ENCODE results near the gene VILL.
"Not testable (repeated sequence)": the region's sequence is repeated elsewhere in the genome, so short reads cannot be mapped to it uniquely, and the experiment has no call there.

VILL gene

GRCh38 chr3:37986479-37987314 is 3.9 kb upstream of the VILL start:
- DNase-seq (ENCODE audit: low spot score), result no peak

GRCh38 chr3:37987315-37987697 is 3.3 kb upstream of the VILL start:
- DNase-seq (ENCODE audit: low spot score), result no peak

- no peak for DNase-seq (ENCODE audit: low spot score)
These were observed 2.8 kb upstream of the VILL start for GRCh38 chr3:37987751-37988179.

- DNase-seq (ENCODE audit: low spot score), result not testable (repeated sequence)
These were observed 2.2 kb upstream of the VILL start for GRCh38 chr3:37988376-37988775.

- DNase-seq (ENCODE audit: low spot score), result no peak
These were observed 1.6 kb upstream of the VILL start for GRCh38 chr3:37988931-37989525.

- no peak for DNase-seq (ENCODE audit: low spot score)
These were observed 635 bp upstream of the VILL start for GRCh38 chr3:37989821-37990480.

- no peak for DNase-seq (ENCODE audit: low spot score)
These were observed 523 bp downstream of the VILL start for GRCh38 chr3:37991109-37991508.

GRCh38 chr3:37991823-37992222 is 1.2 kb downstream of the VILL start:
- DNase-seq (ENCODE audit: low spot score), result no peak

GRCh38 chr3:37992271-37993066 is 1.9 kb downstream of the VILL start:
- DNase-seq (ENCODE audit: low spot score), result no peak

GRCh38 chr3:37993067-37993455 is 2.5 kb downstream of the VILL start:
- no peak for DNase-seq (ENCODE audit: low spot score)

- DNase-seq (ENCODE audit: low spot score), result no peak
These were observed 2.9 kb downstream of the VILL start for GRCh38 chr3:37993460-37993819.

GRCh38 chr3:37993820-37994638 is 3.4 kb downstream of the VILL start:
- peak; percentile 64 for DNase-seq (ENCODE audit: low spot score)

GRCh38 chr3:37994639-37994972 is 4.0 kb downstream of the VILL start:
- no peak for DNase-seq (ENCODE audit: low spot score)

GRCh38 chr3:37995652-37996641 is 5.4 kb downstream of the VILL start:
- DNase-seq (ENCODE audit: low spot score), result no peak

GRCh38 chr3:37996785-37997301 is 6.3 kb downstream of the VILL start:
- DNase-seq (ENCODE audit: low spot score), result peak; percentile 81

GRCh38 chr3:37997342-37997741 is 6.8 kb downstream of the VILL start:
- no peak for DNase-seq (ENCODE audit: low spot score)

- DNase-seq (ENCODE audit: low spot score), result no peak
These were observed 7.3 kb downstream of the VILL start for GRCh38 chr3:37997791-37998370.

- no peak for DNase-seq (ENCODE audit: low spot score)
These were observed 9.2 kb downstream of the VILL start for GRCh38 chr3:37999836-38000235.

- no peak for DNase-seq (ENCODE audit: low spot score)
These were observed 9.8 kb downstream of the VILL start for GRCh38 chr3:38000242-38000916.

All from germinal center (tissue), 1 donor.